ENCODE results near the gene CENPN.

Gene CENPN

DNA sequence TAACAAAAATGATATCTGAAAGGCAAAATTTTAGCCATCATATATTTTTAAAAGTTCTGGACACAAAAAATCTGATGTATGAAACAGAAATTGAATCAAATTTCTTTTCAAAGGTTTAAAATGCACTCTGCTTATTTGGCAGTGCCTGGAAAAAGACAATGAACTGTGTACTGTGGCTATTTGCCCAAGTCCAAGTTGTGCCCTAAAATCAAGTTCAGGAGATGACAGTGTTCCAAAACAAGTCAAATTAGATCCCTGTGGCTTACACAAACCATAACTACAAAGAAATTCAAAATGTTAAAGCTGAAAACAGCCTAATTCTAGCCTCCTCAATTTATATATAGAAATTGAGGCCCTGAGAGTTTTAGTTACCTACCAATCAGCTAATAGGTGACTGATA is 25.9 kb upstream of the CENPN start:
- H3K27ac ChIP-seq = no peak overlapping the region
- no peak for DNase-seq (ENCODE audit: low spot score)
- ChIA-PET POLR2A (ENCODE audit: low non-redundant PET) (no interaction called here), CTCF (interaction anchor here (0.7 kb wide), 1 partner anchor 17 kb away, joined by 4 read pairs; no protein-coding TSS in a partner anchor)
- TF ChIP-seq, protein P1, sequence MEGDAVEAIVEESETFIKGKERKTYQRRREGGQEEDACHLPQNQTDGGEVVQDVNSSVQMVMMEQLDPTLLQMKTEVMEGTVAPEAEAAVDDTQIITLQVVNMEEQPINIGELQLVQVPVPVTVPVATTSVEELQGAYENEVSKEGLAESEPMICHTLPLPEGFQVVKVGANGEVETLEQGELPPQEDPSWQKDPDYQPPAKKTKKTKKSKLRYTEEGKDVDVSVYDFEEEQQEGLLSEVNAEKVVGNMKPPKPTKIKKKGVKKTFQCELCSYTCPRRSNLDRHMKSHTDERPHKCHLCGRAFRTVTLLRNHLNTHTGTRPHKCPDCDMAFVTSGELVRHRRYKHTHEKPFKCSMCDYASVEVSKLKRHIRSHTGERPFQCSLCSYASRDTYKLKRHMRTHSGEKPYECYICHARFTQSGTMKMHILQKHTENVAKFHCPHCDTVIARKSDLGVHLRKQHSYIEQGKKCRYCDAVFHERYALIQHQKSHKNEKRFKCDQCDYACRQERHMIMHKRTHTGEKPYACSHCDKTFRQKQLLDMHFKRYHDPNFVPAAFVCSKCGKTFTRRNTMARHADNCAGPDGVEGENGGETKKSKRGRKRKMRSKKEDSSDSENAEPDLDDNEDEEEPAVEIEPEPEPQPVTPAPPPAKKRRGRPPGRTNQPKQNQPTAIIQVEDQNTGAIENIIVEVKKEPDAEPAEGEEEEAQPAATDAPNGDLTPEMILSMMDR (conservative IDR thresholded peaks at IDR 0.05; ENCODE audit: low read depth) = no peak

DNA sequence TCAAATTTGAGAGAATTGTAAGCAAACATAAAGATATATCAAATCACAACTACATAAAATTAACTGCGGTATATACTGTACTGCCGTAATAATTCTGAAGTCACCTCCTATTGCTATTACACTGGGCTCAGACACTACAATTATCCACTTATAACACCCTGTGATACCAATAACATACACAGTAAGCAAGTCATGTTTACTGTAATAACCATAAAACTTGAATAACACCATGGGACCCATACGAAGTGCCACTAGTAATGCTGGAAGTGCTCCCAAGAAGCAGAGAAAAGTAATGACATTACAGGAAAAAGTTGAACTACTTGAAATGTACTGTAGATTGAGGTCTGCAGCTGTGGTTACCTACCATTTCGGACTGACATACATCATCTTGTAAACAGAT is 24.4 kb upstream of the CENPN start:
- POLR2A ChIA-PET (ENCODE audit: low non-redundant PET) = no interaction called here
- CTCF ChIA-PET = no interaction called here
- TF ChIP-seq, protein P1 (conservative IDR thresholded peaks at IDR 0.05; ENCODE audit: low read depth) = no peak
- no peak overlapping the region for H3K27ac ChIP-seq
- DNase-seq (ENCODE audit: low spot score) = no peak

DNA sequence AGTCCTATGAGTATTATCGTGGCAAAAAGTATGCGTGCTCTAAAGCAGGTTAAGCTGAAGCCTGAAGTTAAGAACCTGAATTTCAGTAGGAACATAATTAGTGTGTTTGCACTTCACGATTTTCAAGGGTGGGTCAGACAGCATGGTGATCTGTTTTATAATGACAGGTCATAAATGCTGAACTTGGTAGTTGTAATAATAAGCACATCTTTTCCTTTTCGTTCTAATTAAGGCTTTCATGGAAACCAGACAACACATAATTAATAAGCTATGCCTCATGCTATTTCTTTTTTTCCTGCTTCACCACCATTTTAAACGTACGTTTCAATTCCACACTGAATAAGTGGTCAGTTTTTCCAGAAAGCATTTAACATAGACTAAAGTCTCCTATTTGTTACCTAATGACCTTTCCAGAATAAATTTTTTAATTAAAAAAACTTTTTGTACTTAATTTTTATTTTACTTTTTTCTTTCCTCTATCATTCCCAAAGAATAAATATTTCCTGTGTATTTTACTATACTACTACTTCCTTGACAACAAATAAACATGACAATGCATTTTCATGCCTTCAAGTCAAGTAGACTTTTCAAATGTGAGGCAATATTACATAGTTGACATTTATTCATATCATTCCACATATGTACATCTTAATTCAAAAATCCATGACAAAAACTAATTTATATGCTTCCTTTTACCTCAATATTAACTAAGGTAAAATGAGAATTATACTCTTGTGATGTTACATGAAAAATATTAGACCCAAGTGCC is 22.7 kb upstream of the CENPN start:
- CTCF ChIA-PET = no interaction called here
- POLR2A ChIA-PET (ENCODE audit: low non-redundant PET) = no interaction called here
- TF ChIP-seq, protein P1 (conservative IDR thresholded peaks at IDR 0.05; ENCODE audit: low read depth) = no peak
- DNase-seq (ENCODE audit: low spot score) = no peak
- H3K27ac ChIP-seq = no peak overlapping the region

DNA sequence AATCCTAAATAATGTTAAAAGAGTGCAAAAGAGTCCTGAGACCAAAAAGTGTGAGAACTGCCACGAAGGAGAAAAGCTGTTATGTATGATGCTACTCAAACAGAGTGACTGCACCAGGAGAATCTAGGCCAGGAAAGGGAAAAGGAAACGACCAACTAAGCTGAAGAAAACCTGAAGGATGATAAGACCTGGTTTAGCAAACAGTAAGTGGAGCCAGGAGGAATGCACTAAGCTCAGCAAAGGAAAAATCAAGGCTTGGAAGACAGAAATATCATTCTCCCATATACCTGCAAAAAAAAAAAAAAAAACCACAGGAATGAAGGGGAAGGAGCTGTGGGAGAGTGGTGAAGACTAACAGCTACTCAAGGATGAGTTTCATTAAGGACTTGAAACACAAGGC is 21.4 kb upstream of the CENPN start:
- no peak for DNase-seq (ENCODE audit: low spot score)
- ChIA-PET POLR2A (ENCODE audit: low non-redundant PET) (interaction anchor here (0.6 kb wide), 2 partner anchors 773 to 944 kb away, joined by 3 to 5 read pairs; no protein-coding TSS in a partner anchor), CTCF (no interaction called here)
- TF ChIP-seq, protein P1 (conservative IDR thresholded peaks at IDR 0.05; ENCODE audit: low read depth) = no peak
- no peak overlapping the region for H3K27ac ChIP-seq

DNA sequence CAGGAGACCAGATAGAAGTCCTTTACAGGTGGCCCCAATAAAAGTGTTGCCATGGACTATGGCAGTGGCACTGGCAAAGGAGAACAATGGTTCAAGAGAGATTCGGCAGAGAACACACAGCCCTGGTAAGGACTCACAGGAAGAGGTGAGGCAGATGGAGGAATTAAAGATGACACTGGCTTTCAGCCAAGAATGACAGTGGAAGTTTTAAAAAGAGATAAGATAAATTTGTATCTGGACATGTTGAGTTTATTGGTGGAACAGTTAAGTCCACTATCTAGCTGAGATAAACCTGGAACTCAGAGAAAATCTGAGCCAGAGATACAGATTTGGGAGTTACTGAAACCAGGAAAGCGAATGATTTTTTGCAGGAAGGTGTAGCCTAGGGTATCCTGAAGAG is 20.5 kb upstream of the CENPN start:
- CTCF ChIA-PET = interaction anchor here (0.6 kb wide), 1 partner anchor 444 kb away, joined by 3 read pairs; no protein-coding TSS in a partner anchor
- no peak for DNase-seq (ENCODE audit: low spot score)
- POLR2A ChIA-PET (ENCODE audit: low non-redundant PET) = no interaction called here
- no peak overlapping the region for H3K27ac ChIP-seq
- TF ChIP-seq, protein P1 (conservative IDR thresholded peaks at IDR 0.05; ENCODE audit: low read depth) = no peak

DNA sequence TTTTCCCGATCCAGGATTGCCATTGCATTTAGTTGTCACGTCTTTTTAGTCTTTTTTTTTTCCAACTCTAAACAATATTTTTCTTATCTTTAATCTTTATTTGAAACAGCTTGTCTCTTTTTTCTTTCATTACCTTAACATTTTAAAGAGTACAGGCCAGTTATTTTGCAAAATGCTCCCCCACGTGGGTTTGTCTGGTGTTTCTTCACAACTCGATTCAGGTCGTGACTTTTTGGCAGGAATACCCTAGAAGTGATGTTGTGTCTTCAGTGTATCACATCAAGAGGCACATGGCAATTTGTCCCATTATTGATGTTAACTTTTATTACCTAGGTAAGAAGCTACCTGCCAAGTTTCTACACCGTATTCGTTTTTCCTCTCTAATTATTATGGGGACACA is 18.3 kb upstream of the CENPN start:
- ChIA-PET POLR2A (ENCODE audit: low non-redundant PET) (no interaction called here), CTCF (interaction anchor here (1.0 kb wide), 1 partner anchor 15 kb away, joined by 3 read pairs; no protein-coding TSS in a partner anchor)
- H3K27ac ChIP-seq = no peak overlapping the region
- TF ChIP-seq, protein P1 (conservative IDR thresholded peaks at IDR 0.05; ENCODE audit: low read depth) = no peak
- DNase-seq (ENCODE audit: low spot score) = no peak
